Panc1 (cell line): ENCODE measurements around the gene PYGM. TPM values are rescaled to one million over a fixed set of nuclear protein-coding genes. Genes with fewer than 3 reads are reported as not detected.
A peak's percentile ranks its signal among the peaks of the same experiment; 100 is the strongest.

Experiments
- ATAC-seq: fragments of 200-7000 bp; cut with Tn5 transposase; 2 replicates; pipeline ENCODE4 v1.9.1; 2020; ENCODE audit warnings: mild to moderate bottlenecking, moderate library complexity
- BruUV-seq: library from RNA; stranded (reverse); fragments of 400-500 nt; replicated peaks from 2 replicates; lab custom pipeline; 2021; lab: Mats Ljungman, UMichigan
- CTCF ChIA-PET: fragments of 300-600 bp; sonication (Branson Sonifier 250); formaldehyde crosslinking; loops from one replicate; lab custom pipeline; 2022; ENCODE audit warnings: antibody characterized with exemption; lab: Charles Lee
- POLR2A ChIA-PET: fragments of 300-600 bp; sonication (Branson Sonifier 250); formaldehyde crosslinking; loops from one replicate; lab custom pipeline; 2022; ENCODE audit warnings: antibody characterized with exemption; lab: Charles Lee
- DNase-seq: peaks from one replicate; pipeline ENCODE4 v3.0.0-alpha.2; 2010; ENCODE audit warnings: low read depth, low spot score
- H3K27ac ChIP-seq: 2 replicates; pipeline ENCODE4 v1.5.1; 2011; ENCODE audit warnings: mild to moderate bottlenecking, low read length, inconsistent platforms
- H3K27me3 ChIP-seq: fragments of 200-500 bp; sonication (Bioruptor generic); 2 replicates; pipeline ENCODE4 v1.6.0; 2014; ENCODE audit warnings: low read length, inconsistent platforms; ENCODE audit not compliant: control insufficient read depth, insufficient read depth
- H3K36me3 ChIP-seq: fragments of 200-500 bp; sonication (Bioruptor generic); 2 replicates; pipeline ENCODE4 v1.5.1; 2014; ENCODE audit warnings: inconsistent platforms, mild to moderate bottlenecking, low read length, moderate library complexity; ENCODE audit not compliant: control insufficient read depth, insufficient read depth
- H3K4me1 ChIP-seq: 2 replicates; pipeline ENCODE4 v1.5.1; 2011; ENCODE audit warnings: inconsistent platforms, mild to moderate bottlenecking, low read length, moderate library complexity; ENCODE audit not compliant: control insufficient read depth, insufficient read depth
- H3K4me3 ChIP-seq, 2 experiments: 2 replicates each; pipeline ENCODE4 v1.5.1; 2011 to 2012; ENCODE audit warnings: low read depth in 2 of 2, low read length in 2 of 2, mild to moderate bottlenecking in 2 of 2, inconsistent platforms in 1 of 2, moderate library complexity in 1 of 2
- H3K9me3 ChIP-seq: fragments of 200-500 bp; sonication (Bioruptor generic); 2 replicates; pipeline ENCODE4 v1.5.1; 2014; ENCODE audit warnings: low read depth, mild to moderate bottlenecking, inconsistent platforms, low read length, moderate library complexity; ENCODE audit not compliant: control insufficient read depth, insufficient read depth
- POLR2AphosphoS5 ChIP-seq: IDR thresholded peaks from 2 replicates; pipeline ENCODE4 v1.6.1; 2012; ENCODE audit warnings: mild to moderate bottlenecking, low read depth, low read length, moderate library complexity
- REST ChIP-seq, 2 experiments: IDR thresholded peaks; 2 replicates each; pipeline ENCODE4 v1.6.1; 2011 to 2012; ENCODE audit warnings: low read depth in 2 of 2, control low read depth in 1 of 2, low read length in 1 of 2, mild to moderate bottlenecking in 1 of 2, moderate library complexity in 1 of 2; ENCODE audit not compliant: insufficient read depth in 1 of 2
- SIN3A ChIP-seq: IDR thresholded peaks from 2 replicates; pipeline ENCODE4 v1.6.1; 2012; ENCODE audit warnings: low read depth, mild to moderate bottlenecking, low read length, moderate library complexity, borderline replicate concordance; ENCODE audit not compliant: insufficient read depth
- TCF7L2 ChIP-seq: IDR thresholded peaks from 2 replicates; pipeline ENCODE4 v1.6.1; 2011; ENCODE audit warnings: mild to moderate bottlenecking, low read depth, low read length, inconsistent platforms
- in situ Hi-C: cut with HindIII; loops from 2 replicates; pipeline ENCODE4 v1.10.0; 2016; ENCODE audit warnings: low sequenced_read_pairs, low pct_unique_long_range_greater_than_20kb
- intact Hi-C: fragments of 100-400 bp; cut with micrococcal nuclease; formaldehyde crosslinking; loops from one replicate; pipeline ENCODE4 v1.10.0; 2022; ENCODE audit not compliant: unreplicated experiment
- total RNA-seq: library from RNA; stranded (reverse); gene quantifications from one replicate; pipeline ENCODE4 v1.2.1, GENCODE V29; 2021; ENCODE audit not compliant: unreplicated experiment
- TF ChIP-seq, protein P1 (sequence below): fragments of 450-650 bp; IDR thresholded peaks from 2 replicates; pipeline ENCODE4 v1.5.1; 2017; ENCODE audit warnings: mild to moderate bottlenecking

Gene PYGM
- total RNA-seq, 1 experiment from 2014 or later = 0.39 TPM

DNA sequence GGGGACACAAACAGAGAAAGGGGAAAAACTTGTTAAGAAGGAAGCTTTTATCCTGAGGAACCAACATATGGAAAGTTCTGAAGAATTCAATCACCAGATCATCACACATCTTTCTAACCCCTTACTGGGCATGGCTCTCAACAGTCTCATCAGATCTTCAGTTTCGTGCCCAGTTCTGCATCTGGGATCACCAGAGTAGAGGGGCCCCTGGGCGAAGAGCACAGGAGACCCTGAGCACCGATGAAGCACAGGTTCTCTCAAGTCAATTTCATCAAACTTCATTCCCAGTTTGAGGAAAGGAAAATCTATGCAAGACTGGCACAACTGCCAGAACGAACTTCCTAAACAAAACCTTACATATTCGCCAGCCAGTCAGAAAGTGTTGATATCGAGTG, 8.5 kb upstream of the PYGM start:
- in situ Hi-C loops (no loop called here), intact Hi-C loops (no loop called here)
- ChIA-PET CTCF (interaction anchor here (0.8 kb wide), 1 partner anchor 30 kb away, joined by 4 read pairs; no protein-coding TSS in a partner anchor), POLR2A (interaction anchor here (0.5 kb wide), 1 partner anchor 7 kb away, joined by 3 read pairs; no protein-coding TSS in a partner anchor)
- Histone ChIP-seq H3K9me3 (no peaks in the 10 kb centered on the region), H3K27me3 (no peaks in the 10 kb centered on the region), H3K27ac (no peak overlapping the region), H3K36me3 (peaks cover 70% of the 10 kb centered on the region), H3K4me1 (peaks cover 18% of the 10 kb centered on the region), H3K4me3 (no peak overlapping the region)
- TF ChIP-seq TCF7L2 (no peak), REST (IDR thresholded peaks at IDR 0.05; ENCODE audit: insufficient read depth in 1 of 2, low read depth in 2 of 2, low read length in 1 of 2) (no peak)
- DNase-seq (no peak), ATAC-seq (no peak)
- BruUV-seq = no TSS peak

- CTCF ChIA-PET = interaction anchor here (0.8 kb wide), 1 partner anchor 29 kb away, joined by 4 read pairs; no protein-coding TSS in a partner anchor
- in situ Hi-C loops = no loop called here
- no peak overlapping the region for H3K4me3 ChIP-seq
- peaks cover 24% of the 10 kb centered on the region for H3K4me1 ChIP-seq
- no peaks in the 10 kb centered on the region for H3K27me3 ChIP-seq
- TF ChIP-seq POLR2AphosphoS5 = no peak
- TF ChIP-seq REST (IDR thresholded peaks at IDR 0.05; ENCODE audit: insufficient read depth in 1 of 2, low read depth in 2 of 2, low read length in 1 of 2) = no peak
- no peak for TF ChIP-seq SIN3A
- no peak for TF ChIP-seq TCF7L2
- TF ChIP-seq, protein P1, sequence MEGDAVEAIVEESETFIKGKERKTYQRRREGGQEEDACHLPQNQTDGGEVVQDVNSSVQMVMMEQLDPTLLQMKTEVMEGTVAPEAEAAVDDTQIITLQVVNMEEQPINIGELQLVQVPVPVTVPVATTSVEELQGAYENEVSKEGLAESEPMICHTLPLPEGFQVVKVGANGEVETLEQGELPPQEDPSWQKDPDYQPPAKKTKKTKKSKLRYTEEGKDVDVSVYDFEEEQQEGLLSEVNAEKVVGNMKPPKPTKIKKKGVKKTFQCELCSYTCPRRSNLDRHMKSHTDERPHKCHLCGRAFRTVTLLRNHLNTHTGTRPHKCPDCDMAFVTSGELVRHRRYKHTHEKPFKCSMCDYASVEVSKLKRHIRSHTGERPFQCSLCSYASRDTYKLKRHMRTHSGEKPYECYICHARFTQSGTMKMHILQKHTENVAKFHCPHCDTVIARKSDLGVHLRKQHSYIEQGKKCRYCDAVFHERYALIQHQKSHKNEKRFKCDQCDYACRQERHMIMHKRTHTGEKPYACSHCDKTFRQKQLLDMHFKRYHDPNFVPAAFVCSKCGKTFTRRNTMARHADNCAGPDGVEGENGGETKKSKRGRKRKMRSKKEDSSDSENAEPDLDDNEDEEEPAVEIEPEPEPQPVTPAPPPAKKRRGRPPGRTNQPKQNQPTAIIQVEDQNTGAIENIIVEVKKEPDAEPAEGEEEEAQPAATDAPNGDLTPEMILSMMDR = peak; percentile 96
- H3K36me3 ChIP-seq = peaks cover 63% of the 10 kb centered on the region
- intact Hi-C loops = no loop called here
- peak; percentile 73 for ATAC-seq
- no peak for DNase-seq
- no peak overlapping the region for H3K27ac ChIP-seq
- no TSS peak for BruUV-seq
- POLR2A ChIA-PET = interaction anchor here (0.5 kb wide), 1 partner anchor 8 kb away, joined by 3 read pairs; no protein-coding TSS in a partner anchor
- H3K9me3 ChIP-seq = no peaks in the 10 kb centered on the region
These were observed 7.8 kb upstream of the PYGM start for GRCh38 chr11:64767344-64768299.
